NCI-H2171 treated with DMSO at 0.1 percent for 48 hours (cell line): ENCODE results near the gene TNRC18.
A peak's percentile ranks its signal among the peaks of the same experiment; 100 is the strongest.

ENCODE experiments used
- DNase-seq: peaks from one replicate; lab custom pipeline; 2025; lab: John Stamatoyannopoulos, UW

TNRC18 gene

DNA sequence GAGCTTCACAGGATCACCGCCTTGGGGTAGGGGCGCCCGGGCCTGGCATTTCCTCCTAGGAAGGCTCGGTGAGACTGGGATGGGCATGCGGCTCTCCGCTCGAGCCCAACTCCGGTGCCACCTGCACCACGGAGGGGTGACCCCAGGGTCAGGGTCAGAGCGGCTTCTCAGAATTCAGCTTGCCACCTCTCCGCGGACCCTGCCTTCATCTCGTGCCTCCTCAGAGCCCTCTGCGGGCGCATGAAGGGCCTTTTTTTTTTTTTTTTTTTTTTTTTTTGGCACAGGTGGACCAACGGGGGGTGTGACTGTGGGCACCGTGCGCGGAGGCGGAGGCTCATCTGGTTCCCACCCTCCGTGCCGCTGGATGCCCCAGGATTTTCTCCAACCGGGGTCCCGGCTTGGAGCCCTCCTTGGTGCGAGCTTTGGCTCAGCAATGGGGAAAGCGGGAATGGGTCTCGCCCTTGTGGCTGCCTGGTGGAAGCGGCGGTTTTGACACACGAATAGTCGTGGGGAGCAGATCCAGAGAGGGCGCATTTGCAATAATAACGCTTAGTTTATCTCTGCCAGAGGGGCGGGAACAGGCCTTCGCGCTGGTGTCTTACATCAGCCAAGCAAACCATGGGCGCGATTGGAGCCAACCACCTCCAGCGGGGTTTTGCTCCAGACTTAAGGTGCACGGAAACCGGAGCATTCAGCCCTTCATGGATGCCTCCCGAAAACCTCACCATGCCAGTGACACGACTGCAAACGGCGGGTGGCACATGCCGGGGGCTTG lies 5.0 kb upstream of the TNRC18 start:
- DNase-seq: peak; percentile 88

GRCh38 chr7:5426226-5426475 lies 2.5 kb upstream of the TNRC18 start:
- DNase-seq: no peak

DNA sequence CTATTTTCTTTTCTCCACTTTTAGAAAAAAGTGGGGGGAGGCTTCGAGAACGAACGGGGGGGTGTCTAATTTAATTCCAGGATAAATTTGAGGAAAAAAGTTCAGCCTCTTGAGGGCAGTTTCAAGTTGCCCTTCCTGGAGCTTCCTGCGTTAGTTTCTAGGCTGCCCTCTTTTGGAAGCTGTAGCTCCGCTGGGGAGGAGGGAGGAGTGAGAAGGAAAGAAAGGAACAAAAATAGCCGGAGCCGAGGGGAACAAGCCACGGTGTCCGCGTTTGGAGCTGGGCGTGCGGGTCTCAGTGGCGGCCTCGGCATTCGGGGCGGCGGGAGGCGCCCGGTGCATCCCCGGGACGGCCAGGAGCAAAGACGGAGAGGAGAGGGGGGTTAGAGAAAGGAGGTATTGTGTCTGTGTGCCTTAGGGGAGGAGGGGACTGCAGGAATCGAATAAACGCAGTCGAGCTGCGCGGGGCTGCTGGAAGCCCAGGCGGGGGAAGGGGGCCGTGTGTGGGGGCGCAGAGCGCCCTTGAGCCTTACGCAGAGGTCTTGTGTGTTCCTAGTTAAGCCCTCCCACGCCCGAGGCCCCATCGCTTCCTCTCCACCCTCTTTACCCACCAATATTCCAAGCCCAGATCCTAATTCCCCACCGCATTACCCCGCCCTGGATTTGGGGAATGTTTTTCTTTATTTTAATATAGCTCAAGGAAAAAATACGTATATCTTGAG lies 2.0 kb upstream of the TNRC18 start:
- DNase-seq: peak; percentile 92

DNA sequence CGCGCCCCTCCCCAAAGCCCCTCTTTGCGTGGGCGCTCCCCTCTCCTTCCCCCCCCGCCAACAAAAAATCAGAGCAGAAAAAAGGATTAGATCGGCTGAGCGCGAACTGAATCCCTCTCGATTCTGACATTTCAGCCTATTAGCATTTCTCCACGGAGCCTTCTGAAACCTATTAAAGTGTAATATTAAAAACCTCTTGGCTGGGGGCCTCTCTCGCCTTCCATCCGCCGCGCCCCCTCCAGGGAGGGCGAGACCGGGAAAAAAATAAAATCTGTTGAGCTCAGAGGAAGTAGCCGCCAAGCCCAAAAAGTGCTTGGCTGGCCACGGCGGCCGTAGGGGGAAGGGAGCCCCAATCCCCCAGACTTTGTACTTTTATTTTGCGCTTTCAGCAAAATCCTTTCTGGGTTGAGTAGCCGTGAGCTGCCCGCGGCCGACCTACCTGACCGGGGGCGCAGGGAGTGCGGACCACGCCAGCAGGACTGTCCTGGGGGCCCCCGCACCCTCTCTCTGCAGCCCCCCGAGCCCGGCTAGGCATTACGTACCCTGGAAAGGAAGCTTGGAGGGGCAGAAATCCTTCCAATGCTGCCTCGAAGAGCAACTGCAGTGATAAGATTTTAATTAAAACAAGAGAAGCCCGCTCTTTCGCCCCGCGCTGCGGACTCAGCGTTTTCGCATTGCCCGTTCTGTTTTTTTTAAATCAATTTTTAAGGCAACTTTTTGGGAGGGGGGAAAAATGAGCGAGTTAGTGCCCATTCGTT lies 1.3 kb upstream of the TNRC18 start:
- peak; percentile 59 for DNase-seq

DNA sequence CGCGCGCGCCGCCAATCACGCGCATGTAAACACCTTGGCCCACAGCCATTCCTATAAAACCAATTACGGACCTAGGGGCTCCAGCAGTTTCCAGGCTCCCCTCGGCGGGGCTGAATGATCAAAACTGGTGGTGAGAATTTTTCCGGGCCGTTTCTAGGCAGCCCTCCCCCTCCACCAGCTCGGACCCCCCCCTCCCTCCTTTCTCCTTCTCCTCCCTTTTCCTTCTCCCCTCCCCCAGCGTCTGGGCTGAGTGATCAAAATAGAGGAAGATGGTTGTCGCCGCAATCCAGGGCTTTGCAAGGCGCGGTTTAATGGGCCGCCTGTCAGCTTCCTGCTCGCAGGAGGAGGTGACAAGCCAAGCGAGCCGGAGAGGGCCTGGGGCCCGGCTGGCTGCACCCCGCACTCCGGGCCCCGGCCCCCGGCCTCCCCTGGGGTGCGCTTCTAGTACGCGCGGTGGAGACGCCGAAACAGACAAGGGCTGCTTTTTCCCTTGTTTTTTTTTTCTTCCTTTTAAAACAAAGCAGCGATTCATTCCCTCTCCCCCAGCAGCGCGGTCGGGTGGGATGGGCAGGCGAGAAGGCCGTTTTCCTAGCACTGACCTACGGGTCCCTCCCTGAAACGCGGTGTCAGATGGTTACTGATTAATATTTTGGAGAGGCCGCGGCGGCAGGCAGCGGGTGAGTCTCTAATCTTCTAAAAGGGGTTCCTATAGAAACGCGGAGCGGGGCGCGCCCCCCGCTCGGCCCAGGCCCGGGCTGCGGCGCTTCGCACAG lies 528 bp upstream of the TNRC18 start:
- DNase-seq: peak; percentile 99

DNA sequence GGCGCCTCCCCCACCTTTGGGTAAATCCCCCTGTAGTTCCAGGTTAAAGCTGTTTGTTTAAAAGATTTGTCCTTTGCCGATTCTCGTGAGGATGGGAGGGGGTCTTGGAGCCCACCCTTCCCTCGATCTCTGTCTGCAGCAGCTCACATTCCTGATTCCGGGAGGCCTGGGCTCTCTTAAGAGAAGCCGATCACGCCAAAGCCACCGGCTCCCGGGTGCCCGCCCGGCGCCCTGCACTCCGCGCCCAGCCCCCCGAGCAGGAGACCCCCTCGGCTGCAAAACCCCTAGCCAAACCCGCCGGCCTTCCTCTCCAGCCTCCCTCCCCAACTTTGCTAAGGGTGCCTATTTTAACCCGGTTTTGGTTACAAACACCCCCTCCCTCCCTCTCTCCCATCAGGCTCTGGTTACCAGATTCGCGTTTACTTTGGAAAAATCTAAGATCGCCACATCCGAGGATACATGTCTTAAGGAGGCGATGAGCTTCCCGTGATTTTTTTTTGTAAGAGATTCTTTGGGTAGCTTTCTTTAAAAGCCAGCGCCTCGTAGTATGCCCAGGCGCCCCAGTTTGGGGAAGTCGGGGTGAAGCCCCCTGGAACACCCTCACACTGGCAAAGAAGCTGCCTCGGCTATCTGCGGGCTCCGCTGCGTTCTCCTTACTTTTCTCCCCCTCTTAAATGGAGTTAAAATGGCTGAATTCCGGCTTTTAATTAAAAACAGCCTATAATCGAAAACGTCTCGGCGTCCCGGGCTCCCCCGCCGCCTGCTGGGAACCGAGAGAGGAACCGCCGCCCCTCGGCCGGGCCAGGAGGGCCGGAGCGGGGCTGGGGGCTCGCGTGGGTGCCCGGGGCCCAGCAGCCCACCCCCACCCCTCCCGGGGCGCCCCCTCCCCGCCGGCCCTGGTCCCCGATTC lies 983 bp downstream of the TNRC18 start:
- peak; percentile 46 for DNase-seq

DNA sequence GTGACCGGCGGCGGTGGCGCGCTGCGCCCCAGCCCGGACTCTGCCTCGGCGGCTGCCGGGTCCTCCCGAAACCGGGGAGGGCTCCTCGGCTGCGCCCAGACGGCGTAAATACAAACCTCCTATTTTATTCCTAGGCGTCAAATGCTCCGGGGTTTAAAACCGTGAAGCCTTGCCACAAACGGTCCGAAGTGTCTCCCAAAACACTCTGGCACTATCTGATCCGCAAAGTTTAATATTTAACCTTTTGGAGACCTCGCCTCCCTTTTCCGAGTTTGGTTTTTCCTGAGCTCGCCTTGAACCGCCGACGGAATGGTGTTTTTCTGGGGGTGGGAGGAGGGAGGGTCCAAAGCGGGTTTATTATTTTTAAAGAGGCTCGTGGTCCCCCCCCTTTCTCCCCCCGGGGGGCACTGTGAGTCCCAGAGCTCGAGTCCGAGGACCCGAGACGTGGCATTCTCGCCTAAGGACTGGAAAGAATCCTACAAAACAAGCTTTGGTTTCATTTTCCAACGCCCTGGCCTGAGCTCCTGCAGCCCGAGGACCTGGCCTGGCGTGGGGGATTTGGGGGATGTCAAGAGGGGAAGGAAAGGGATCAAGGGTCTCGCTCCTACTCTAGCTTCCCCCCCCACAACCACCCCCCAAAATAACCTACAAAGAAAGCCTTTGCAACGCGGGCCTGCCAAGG lies 1.8 kb downstream of the TNRC18 start:
- DNase-seq: no peak

DNA sequence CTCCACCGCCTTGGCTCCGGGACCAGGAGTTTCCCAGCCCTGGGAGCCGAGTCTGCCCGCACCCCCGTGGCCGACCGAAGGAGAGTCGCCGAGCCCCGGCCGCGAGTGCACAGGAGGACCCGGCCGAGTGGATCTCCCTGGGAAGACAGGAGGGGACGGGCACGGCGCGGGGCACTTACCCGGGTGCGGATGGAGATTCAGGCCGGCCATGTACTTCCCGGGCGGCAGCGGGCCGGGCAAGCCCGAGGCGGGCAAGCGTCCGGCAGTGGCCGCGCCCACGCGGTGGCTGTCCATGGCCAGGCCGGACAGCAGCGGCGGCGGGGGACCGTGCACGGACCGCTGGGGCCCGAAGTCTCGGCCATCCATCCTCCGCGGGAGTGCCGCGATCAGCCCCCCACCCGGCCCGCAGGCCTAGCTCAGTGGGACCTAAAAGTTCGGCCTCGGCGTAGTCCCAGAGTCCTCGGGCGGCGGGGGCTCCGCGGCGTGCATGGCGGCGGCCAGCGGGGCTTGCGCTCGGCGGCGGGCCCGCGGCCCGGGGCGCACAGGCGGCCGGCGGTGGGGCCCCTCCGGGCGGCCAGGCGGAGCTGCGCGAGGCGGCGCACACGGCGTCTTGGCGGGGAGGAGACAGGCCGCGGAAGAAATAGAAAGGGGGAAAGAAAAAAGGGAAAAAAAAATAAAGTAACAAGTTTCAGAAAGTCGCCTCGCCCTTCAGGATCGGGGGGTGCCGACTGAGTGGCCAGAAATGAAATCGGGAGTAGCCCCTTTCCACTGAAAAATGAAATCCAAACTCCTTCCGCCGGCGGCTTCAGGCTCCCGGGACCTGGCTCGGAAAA lies 2.5 kb downstream of the TNRC18 start:
- no peak for DNase-seq

- DNase-seq: no peak
These were observed 3.4 kb downstream of the TNRC18 start for GRCh38 chr7:5420067-5420880.

- DNase-seq: no peak
These were observed 4.0 kb downstream of the TNRC18 start for GRCh38 chr7:5419539-5420066.

- peak; percentile 66 for DNase-seq
These were observed 5.4 kb downstream of the TNRC18 start for GRCh38 chr7:5418285-5418582.

DNA sequence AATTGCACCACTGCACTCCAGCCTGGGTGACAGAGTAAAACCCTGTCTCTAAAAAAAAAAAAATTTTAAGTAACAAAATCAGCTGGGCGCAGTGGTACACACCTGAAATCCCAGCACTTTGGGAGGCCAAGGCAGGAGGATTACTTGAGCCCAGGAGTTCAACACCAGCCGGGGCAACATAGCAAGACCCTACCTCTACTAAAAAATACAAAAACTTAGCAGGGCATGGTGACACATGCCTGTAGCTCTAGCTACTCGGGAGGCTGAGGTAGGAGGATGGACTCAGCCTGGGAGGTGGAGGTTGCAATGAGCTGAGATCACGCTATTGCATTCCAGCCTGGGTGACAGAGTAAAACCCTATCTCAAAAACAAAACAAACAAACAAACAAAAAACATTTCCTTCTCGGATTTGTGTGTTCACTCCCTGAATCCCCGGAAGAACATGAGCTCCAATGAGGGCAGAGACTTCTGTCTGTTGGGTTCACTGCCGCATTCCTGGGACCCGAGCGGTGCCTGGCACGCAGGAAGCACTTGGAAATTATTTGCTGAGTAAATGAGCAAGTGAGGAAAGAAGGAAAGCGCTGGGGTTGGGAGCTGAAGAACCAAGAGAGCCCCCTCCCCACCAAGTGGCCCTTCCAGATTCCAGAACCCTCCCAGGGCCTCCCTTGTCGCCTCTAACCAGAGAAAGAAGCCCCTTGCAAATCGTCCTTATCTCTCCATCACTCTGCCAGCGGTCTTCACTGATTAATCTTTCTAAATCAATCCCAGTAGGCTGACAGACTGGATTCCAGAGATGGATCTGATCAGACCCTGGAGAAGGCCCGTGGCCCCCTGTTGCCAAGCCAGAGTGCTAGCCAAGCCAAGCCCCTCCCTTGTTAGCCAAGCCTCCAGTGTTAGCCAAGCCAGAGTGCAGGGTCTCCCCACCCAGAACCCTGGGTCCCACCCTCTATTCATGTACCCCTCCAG lies 6.2 kb downstream of the TNRC18 start:
- DNase-seq: no peak

GRCh38 chr7:5414916-5415315 lies 8.7 kb downstream of the TNRC18 start:
- DNase-seq: no peak

GRCh38 chr7:5413449-5413786 lies 10.2 kb downstream of the TNRC18 start:
- DNase-seq: no peak

DNA sequence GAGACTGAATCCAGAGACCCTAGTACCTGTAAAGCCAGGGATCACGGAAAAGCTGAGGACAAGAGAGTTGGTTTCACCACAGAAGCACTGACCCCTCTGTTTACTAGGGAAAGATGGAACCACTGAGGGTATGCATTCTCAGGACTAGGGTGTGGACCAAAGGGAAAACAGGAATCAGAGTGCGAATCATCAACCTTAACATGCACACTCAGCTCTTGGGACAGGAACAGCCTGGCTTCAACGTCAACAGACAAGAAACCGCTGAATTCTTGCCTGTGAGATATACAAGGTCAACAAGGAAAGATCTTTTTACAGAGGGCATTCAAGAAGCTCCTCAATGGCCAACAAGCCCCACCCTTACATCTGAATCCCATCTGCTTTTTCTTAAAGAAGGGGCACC lies 14.9 kb downstream of the TNRC18 start:
- DNase-seq: no peak

DNA sequence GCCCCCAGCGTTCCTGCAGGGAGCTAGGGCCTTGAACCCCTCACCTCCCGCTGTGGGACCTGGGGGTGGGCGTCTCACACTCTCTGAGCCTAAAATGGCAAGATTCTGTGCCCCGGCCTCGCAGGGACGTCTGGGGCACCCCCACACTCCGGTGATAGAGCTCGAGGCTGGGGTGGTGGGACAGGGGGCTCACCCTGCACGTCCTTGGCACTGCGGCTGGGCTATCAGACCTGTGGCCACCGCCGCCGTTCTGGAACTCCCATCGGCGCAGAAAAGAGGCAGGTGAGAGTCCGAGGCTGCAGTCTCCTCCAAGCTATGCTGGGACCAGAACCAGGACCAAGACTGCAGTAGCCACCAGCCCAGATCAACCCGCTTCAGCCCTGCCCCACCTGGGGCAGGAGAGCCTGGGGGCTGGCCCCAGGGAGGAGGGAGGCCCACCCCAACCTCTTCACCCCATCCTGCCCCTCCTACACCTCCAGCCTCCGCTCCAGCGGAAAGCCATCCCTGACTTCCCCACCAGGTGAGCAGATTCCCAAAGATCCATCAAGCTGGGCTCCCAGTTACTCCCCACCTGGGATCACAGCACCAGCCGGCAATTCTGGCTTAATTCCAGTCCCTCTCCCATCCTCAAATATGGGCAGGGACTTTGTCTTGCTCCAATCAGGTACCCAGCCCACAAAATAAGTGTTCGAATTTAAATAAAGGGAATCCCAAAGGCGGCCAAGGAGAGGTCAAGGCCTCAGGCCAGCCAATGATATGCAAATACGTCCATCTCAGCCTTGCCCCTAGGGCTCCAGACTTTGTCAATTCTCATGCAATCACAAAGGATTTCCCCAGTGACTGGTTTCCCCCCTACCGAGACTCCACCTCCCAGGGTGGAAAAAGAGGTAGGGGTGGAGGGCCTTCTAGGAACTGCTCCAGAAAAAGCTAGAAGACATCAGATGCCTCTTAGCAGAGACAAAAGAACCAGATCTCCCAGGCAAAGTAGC lies 16.4 kb downstream of the TNRC18 start:
- peak; percentile 78 for DNase-seq

DNA sequence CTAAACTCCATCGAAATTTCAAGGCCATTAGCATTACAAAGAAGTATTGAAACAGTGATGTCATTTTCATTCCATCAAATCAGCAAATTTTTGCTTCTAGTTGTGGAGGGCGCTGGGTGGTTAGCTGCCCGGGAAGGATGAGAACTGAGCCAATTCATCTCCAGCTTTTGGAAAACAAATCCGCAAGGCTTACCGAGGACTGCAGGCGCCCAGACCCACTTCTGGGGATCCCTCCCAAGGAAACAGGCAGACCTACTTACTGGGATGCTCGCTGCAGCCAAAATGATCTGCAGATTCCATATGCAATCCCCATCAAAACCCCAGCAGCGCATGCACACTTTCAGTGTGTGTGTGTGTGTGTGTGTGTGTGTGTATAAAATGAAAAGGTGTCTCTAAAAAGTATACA lies 19.2 kb downstream of the TNRC18 start:
- no peak for DNase-seq
